ENCODE data around the gene ANKRD34B.
"Not testable (repeated sequence)": the region's sequence is repeated elsewhere in the genome, so short reads cannot be mapped to it uniquely, and the experiment has no call there.

ANKRD34B gene

GRCh38 chr5:80569961-80570786, at the start of gene ANKRD34B:
Gene ANKRD34B (minus strand): TSS chr5:80570280. CDS start chr5:80560019, 10,261 bp downstream.
- no peak for DNase-seq (ENCODE audit: low spot score)

DNA sequence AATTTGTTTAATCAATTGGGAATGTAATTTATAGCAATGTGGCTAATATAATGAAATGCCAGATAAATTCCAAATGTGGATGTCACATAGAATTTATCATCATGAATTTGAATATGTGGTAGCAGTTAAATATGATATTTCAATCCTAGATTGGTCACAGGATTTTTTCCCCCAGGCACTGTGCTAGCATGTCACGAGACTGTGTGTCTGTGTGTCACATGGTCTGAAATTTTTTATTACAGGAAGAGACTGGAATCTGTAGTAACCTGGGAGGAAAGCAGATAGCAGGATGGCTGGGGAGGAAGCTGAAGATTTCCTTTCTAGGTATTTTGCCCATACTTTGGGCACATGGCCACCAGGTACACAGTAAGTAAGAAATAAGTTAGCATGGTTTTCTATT, 49.0 kb upstream of the ANKRD34B start:
- no peak for DNase-seq (ENCODE audit: low spot score)

DNA sequence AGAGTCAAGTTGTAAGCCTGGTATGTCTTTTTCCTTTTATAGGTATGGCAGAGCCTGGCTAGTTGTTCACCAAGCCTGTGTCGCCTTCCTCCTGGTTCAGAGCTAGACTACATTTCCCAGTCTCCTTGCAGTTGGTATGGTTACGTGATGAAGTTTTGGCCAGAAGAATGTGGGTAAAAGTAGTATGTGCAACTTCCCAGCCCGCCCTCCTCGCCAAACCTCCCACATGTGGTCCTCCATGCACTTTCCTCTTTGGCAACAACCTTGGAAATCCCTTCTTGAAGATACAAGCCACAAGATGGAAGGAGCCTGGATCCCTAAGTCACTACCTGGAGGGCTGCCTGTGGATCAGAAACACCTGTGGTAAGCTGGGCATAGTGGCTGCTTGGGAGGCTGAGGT, 48.4 kb upstream of the ANKRD34B start:
- no peak for DNase-seq (ENCODE audit: low spot score)

DNA sequence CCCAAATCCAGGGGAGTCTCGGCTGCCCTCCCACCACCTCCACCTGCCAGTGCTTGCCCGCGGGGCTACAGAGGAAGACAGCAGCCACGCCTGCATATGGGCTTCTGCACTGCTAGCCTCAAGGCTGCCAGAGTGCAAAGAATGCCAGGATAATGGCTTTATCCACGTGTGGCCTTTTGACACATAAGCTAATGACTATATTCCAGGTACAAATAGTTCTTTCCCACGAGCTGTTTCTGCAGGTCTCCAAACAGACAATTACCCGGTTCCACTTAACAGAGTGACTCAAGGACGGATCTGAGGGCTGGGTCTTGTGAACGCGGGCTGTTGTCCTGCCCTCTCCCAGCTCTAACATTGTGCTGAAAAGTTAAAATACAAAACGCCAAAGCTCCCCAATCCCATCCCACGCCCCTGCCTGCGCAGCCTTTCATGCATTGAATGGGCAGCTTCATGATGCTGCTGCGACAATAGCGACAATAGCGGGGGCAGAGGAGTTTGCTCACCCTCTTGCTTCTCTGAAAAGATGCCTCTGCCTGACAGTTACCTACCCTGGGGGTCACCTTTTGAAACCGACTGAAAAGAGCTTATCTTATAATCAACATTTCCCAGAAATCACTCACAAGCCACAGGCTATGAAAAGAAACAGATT, 45.3 kb upstream of the ANKRD34B start:
- DNase-seq (ENCODE audit: low spot score), result no peak

DNA sequence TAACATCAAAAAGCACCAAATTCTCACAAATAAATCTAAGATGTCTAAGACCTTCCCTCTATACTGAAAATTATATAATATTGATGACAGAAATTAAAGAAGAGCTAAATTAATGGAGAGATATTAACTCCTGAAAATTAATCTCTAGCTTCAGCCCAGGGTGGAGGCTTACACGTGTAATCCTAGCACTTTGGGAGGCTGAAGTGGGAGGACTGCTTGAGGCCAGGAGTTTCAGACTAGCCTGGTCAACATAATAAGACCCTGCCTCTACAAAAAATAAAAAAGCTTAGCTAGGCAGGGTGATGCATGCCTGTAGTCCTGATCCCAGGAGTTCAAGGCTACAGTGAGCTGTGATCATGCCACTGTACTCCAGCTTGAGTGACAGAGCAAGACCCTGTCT, 39.6 kb upstream of the ANKRD34B start:
- DNase-seq (ENCODE audit: low spot score), result no peak

DNA sequence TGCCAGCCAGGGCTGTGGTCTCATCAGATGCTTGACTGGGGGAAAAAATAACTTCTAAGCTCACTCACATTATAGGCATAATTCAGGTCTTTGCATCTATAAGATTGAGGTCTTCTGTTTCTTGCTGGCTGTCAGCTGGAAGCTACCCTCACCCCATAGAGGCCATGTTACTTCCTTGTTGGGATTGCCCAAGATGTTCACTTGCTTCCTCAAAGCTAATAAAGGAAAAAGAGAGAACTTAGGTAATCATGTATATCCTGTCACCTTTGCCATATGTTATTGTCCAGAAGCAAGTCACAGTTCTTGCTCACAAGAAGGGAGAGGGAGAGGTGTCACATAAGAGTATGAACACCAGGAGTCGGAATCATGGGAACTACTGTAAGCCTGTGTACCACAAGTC, 38.7 kb upstream of the ANKRD34B start:
- no peak for DNase-seq (ENCODE audit: low spot score)

DNA sequence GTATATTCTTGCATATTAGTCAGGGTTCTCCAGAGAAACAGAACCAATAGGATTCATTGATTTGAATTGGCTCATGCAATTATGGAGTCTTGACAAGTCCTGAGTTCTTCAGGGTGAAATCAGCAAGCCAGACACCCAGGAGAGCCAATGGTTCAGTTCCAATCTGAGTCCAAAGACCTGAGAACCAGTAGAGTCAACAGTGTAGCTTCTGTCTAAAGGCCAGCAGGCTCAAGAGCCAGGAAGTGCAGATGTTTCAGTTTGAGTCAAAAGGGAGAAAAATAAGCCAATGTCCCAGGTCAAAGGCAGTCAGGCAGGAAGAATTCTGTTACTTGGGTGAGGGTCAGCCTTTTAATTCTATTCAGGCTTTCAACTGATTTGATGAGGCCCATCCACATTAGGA, 37.8 kb upstream of the ANKRD34B start:
- DNase-seq (ENCODE audit: low spot score), result no peak

GRCh38 chr5:80607343-80607742, 37.3 kb upstream of the ANKRD34B start:
- no peak for DNase-seq (ENCODE audit: low spot score)

GRCh38 chr5:80600943-80601693, 31.0 kb upstream of the ANKRD34B start:
- no peak for DNase-seq (ENCODE audit: low spot score)

GRCh38 chr5:80597500-80597899, 27.4 kb upstream of the ANKRD34B start:
- DNase-seq (ENCODE audit: low spot score), result no peak

DNA sequence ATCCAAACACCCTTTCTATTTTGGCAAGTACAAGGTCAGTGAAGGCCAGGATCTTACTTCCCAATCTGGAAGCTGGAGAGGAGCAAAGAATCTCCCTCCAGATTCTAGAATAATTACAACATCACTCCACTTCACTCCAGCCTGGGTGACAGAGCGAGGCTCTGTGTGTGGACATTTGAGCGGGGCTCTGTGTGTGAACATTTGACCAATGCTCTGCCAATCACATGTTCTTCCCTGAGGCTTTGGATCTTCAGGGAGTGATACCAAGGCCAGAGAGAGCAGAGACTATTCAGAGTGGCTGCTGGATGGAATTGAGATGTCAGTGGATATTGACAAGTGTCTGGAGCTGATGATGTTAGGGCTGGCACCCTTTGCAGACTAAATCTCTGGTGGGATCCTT, 24.7 kb upstream of the ANKRD34B start:
- no peak for DNase-seq (ENCODE audit: low spot score)

GRCh38 chr5:80592761-80593160, 22.7 kb upstream of the ANKRD34B start:
- DNase-seq (ENCODE audit: low spot score), result no peak

DNA sequence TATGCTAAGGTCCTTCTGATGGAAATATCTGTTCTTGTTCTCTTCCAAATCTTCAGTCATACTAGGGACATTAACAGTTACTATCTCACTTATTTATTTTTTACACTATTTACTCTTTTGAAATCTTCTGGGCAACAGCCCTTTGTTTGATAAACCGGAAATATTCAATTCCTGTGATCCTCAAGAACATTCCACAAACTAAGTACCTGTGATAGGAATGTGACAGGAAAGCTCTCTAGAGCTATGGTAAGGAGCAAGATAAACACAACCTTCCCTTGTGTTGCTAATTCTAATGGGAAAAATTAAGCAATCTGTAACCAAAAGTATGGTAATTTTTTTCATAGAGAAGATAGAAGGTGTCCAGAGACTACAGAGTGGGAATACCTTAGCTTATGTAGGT, 22.0 kb upstream of the ANKRD34B start:
- DNase-seq (ENCODE audit: low spot score), result no peak

DNA sequence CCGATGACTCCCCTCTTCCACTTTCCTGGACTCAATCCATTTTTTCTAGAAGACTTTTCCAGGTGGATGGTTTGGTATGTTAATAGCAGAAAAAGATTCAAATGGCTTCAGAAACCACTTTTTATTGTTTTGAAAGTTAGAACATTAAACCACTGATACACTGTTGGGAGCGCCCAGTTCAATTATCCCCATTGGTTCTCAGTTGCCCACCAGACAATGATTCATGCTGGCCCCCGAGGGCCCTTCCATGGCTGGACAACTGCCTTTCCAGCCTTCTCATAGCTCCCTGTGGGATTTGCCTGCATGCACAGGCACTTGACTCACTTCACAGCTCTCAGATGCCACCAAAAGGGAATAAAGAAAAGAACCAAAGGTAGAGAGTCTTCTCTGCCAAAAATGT, 21.3 kb upstream of the ANKRD34B start:
- DNase-seq (ENCODE audit: low spot score), result no peak

- DNase-seq (ENCODE audit: low spot score), result no peak
Measured at GRCh38 chr5:80590766-80591165, 20.7 kb upstream of the ANKRD34B start.

DNA sequence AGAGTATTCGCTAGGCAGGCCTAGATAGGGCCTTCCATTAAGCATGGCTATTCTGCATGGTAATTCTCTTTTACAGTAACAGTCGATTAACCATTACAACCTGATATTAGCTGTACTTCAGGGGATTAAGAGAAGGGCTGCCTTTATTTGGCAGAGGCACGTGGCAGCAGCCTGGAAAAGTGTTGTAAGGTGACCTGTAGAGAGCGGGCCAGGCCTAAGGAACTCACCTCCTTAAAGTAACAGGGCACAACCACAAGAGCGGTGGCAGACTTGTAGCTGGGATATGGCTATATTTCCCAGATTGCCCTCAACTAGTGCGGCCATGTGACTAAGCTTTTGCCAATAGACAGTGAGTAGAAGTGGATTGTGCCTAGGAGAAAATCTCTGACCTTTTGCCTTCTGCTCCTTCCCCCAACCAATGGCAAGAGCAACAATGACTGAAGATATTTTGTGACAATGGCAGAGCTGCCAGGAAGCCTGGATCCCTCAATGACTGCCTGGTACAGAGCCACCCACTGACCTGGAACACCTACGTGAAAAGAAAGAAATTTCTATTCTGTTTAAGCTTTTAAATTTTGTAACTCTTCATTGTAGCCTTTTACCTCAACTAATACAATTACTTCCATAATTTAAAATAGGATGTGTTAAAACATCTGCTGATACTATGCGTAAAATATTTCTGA, 18.9 kb upstream of the ANKRD34B start:
- no peak for DNase-seq (ENCODE audit: low spot score)

GRCh38 chr5:80584770-80585169, 14.7 kb upstream of the ANKRD34B start:
- DNase-seq (ENCODE audit: low spot score), result no peak

- not testable (repeated sequence) for DNase-seq (ENCODE audit: low spot score)
Measured at GRCh38 chr5:80580291-80580690, 10.2 kb upstream of the ANKRD34B start.

- no peak for DNase-seq (ENCODE audit: low spot score)
Measured at GRCh38 chr5:80579050-80579449, 9.0 kb upstream of the ANKRD34B start.

DNA sequence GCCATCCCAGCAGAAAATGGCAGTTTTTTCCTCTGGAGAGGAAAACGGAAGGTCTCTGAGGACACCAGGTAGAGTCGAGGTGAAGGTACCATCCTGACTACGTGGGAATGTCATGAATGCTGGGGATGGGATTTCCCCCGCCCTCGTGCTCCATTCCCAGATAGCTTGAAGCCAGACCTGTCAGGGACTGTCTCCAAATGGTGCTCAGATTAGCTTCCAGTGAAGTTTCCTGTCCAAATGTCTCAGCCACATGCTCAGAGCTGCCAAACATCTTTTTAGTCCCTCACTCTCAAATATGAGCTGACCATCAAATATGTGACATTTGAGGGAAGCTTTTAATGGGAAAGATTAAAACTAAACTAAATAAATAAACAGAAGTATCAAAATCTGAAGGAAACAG, 7.6 kb upstream of the ANKRD34B start:
- no peak for DNase-seq (ENCODE audit: low spot score)

- no peak for DNase-seq (ENCODE audit: low spot score)
Measured at GRCh38 chr5:80576383-80576782, 6.3 kb upstream of the ANKRD34B start.

- DNase-seq (ENCODE audit: low spot score), result no peak
Measured at GRCh38 chr5:80573062-80573461, 3.0 kb upstream of the ANKRD34B start.

Measured in left forelimb (tissue), 1 donor.